ENCODE measurements around the gene TDP2. TPM values are rescaled to one million over a fixed set of nuclear protein-coding genes. Genes with fewer than 3 reads are reported as not detected.

TDP2 gene
- total and polyA plus RNA-seq, 2 donors (not counting 3 experiments of a cell fraction or from before 2014, with no cell fraction given) = 13.7 to 39.2 TPM

DNA sequence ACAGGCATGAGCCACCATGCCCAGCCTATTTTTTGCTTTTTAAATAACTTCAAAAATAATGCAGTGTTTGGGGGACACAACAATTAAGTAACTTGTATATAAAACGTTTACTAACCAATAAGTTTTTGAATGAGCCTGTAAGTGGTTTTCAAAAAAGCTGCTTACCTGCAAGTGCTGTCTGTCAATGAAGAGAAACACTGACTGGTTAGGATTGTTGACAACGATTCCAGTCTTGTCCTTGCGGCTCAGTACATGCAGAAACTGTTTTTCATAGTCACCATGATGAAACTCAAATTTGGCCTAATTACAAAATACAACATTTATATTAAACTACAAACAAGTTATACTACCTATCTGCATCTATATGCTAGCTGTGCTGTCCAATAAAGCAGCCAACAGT, 41.9 kb upstream of the TDP2 start:
- Histone ChIP-seq H3K9me1 (replicated peaks; ENCODE audit: control insufficient read depth, extremely low read depth, insufficient read depth, low read length) (no peaks in the 10 kb centered on the region), H3K9me3 (replicated peaks; ENCODE audit: control insufficient read depth, insufficient read depth, low read length) (no peaks in the 10 kb centered on the region), H3K79me2 (ENCODE audit: control insufficient read depth, insufficient read depth, low read length) (peaks cover 44% of the 10 kb centered on the region), H3K4me3 (replicated peaks in 1 of 3; ENCODE audit: insufficient read depth in 1 of 3, low read depth in 1 of 3, low read length in 3 of 3) (no peak overlapping the region), H3K9ac (replicated peaks; ENCODE audit: extremely low read depth, insufficient read depth, low read length) (no peak overlapping the region), H3K27me3 (ENCODE audit: control insufficient read depth in 2 of 2, insufficient read depth in 2 of 2, low read length in 2 of 2) (no peaks in the 10 kb centered on the region), H3K36me3 (ENCODE audit: control insufficient read depth in 2 of 2, extremely low read depth in 1 of 2, insufficient read depth in 2 of 2, low read length in 2 of 2) (peaks cover 42 to 59% of the 10 kb centered on the region in 2 experiments), H3K4me1 (ENCODE audit: control insufficient read depth, extremely low read depth, insufficient read depth, low read length) (no peaks in the 10 kb centered on the region), H2AFZ (ENCODE audit: low read depth, low read length) (no peak overlapping the region), H4K20me1 (replicated peaks; ENCODE audit: control insufficient read depth, extremely low read depth, insufficient read depth, low read length) (peaks cover 9% of the 10 kb centered on the region), H3K27ac (ENCODE audit: insufficient read depth, low read depth, low read length) (no peak overlapping the region), H3K4me2 (ENCODE audit: insufficient read depth, low read length) (no peak overlapping the region)
- TF ChIP-seq POLR2AphosphoS5 (IDR thresholded peaks at IDR 0.05; ENCODE audit: insufficient read depth, low read depth, low read length) (no peak), FOS (IDR thresholded peaks at IDR 0.05; ENCODE audit: borderline replicate concordance, insufficient read depth, low read length) (no peak), POLR2A (IDR thresholded peaks at IDR 0.05; ENCODE audit: low read depth, low read length) (no peak), CTCF (IDR thresholded peaks at IDR 0.05; ENCODE audit: extremely low read depth in 1 of 2, insufficient read depth in 1 of 2, low read depth in 1 of 2, low read length in 2 of 2) (no peak), MYC (IDR thresholded peaks at IDR 0.05; ENCODE audit: low read depth, low read length) (no peak), JUN (IDR thresholded peaks at IDR 0.05; ENCODE audit: borderline replicate concordance, insufficient read depth, insufficient read length, low read depth) (no peak), EZH2 (IDR thresholded peaks at IDR 0.05; ENCODE audit: borderline replicate concordance, low read depth, low read length, severe bottlenecking) (no peak), GATA2 (IDR thresholded peaks at IDR 0.05; ENCODE audit: insufficient read depth, insufficient read length, low read depth, low read length) (no peak)
- TF ChIP-seq, protein P1, sequence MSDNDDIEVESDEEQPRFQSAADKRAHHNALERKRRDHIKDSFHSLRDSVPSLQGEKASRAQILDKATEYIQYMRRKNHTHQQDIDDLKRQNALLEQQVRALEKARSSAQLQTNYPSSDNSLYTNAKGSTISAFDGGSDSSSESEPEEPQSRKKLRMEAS (IDR thresholded peaks at IDR 0.05; ENCODE audit: insufficient read depth, insufficient read length) = no peak
- FAIRE-seq (no peak), DNase-seq (ENCODE audit: low read depth, low spot score) (no peak)
- ChIA-PET POLR2A (no interaction called here), CTCF (interaction anchor here (1.5 kb wide), 1 partner anchor 10 kb away, joined by 4 read pairs; the partner anchor contains the start of gene C6orf62)
- BruUV-seq (replicated peaks) = no TSS peak
- dilution Hi-C loops (cut with MboI; ENCODE audit: extremely low pct_ligation_motif_present, low sequenced_read_pairs) = no loop called here
- intact Hi-C loops (cut with micrococcal nuclease) = no loop called here
